NCI-H524 (cell line): ENCODE data around the gene SNX11.

Source experiments
- DNase-seq, 2 experiments: peaks; one replicate each; lab custom pipeline; 2025; lab: John Stamatoyannopoulos, UW

Gene SNX11

GRCh38 chr17:48100160-48100559 lies 7.4 kb upstream of the SNX11 start:
- DNase-seq, result no peak

DNA sequence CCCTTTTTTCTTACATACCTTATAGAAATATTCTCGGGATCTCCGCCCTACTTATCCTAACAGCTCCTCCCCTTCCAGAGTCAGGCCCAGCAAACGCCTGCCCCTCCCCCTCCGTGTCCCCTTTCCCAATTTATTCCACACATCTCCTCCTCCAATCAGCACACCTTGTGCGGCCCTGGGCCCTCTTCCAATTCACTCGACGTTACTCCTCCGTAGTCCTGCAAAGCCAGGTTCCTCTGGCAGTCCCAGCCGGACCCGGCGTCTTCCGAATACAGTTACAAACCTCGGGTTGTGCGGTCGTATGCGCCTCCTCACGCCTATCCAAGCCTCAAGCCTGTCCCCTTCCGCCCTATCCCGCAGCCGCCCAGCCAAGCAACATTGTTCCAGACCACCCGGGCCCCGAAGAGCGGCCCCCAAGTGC lies 7.0 kb upstream of the SNX11 start:
- DNase-seq, result peak; percentile 77 to 80

GRCh38 chr17:48101012-48101720 lies 6.4 kb upstream of the SNX11 start, which contains the start of gene CBX1:
Gene CBX1 (minus strand): TSS chr17:48101478. CDS start chr17:48077004, 24,474 bp downstream.
- DNase-seq, result peak; percentile 97 to 99

- no peak for DNase-seq
Observed at GRCh38 chr17:48102043-48102750, 5.4 kb upstream of the SNX11 start.

DNA sequence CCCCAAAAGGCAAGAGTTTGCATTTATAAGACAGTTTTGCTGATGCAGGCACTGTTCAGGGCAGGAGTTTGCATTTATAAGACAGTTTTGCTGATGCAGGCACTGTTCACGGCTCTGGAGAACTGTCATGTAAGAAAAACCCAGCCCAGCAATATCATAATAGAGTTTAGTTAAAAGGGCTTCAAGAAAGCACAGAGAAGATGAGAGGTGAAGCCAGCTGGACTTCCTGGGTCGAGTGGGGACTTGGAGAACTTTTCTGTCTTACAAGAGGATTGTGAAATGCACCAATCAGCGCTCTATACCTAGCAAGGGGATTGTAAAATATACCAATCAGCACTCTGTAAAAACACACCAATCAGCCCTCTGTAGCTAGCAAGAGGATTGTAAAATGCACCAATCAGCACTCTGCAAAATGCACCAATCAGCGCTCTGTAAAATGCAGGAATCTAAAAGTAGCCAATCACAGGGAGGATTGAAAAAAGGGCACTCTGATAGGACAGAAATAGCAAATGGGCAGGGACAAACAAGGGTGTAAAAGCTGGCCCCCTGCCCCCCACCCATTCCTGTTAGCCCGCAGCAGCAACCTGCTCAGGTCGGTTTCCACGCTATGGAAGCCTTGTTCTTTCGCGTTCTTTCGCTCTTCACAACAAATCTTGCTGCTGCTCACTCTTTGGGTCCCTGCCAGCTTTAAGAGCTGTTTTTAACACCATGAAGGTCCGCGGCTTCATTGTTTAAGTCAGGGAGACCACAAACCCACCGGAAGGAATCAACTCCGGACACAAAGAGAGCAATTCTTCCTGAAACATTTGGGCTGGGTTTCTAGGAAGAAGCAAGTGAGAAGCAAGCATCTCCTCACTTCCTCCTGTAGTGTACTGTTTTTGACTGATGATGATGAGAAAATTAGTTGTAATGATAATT lies 4.5 kb upstream of the SNX11 start:
- DNase-seq, result peak in 1 of 2 experiments; percentile 11

DNA sequence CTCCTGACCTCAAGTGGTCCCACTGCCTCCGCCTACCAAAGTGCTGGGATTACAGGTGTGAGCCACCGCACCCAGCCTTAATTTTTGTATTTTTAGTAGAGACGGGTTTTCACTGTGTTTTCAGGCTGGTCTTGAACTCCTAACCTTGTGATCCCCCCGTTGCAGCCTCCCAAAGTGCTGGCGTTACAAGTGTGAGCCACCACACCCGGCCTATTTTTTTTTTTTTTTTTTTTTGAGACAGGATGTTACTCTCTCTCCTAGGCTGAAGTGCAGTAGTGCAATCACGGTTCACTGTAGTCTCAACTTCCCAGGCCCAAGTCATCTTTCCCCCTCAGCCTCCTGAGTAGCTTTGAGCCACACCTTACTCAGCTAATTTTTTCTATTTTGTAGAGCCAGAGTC lies 3.1 kb upstream of the SNX11 start:
- no peak for DNase-seq

DNA sequence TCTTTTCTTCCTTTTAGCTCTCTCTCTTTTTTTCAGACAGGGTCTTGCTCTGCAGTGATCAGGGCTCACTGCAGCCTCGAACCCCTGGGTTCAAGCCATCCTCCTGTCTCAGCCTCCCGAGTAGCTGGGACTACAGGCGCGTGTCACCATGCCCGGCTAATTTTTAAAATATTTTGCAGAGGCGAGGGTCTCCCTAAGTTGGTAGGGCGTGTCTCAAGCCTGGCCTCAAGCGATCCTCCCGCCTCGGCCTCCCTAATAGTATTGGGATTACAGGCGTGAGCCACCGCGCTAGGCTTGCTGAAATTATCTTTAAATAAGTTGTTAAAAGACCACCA lies 797 bp upstream of the SNX11 start:
- DNase-seq, result no peak

GRCh38 chr17:48110761-48111160 lies 3.2 kb downstream of the SNX11 start:
- no peak for DNase-seq

DNA sequence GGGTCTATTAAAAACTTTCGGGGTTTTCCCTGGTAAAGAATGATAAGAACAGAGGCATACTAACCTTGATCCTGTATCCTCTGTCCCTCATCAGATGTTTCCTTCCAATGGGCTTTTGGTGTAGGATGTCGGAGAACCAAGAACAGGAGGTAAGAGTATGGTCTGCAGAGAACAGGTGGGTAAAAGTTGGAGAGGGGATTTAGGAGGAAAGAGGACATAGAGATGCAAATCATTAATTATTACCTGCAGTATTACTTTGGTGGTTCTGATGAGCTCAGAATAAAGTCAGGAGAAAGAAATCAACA lies 4.3 kb downstream of the SNX11 start:
- no peak for DNase-seq

DNA sequence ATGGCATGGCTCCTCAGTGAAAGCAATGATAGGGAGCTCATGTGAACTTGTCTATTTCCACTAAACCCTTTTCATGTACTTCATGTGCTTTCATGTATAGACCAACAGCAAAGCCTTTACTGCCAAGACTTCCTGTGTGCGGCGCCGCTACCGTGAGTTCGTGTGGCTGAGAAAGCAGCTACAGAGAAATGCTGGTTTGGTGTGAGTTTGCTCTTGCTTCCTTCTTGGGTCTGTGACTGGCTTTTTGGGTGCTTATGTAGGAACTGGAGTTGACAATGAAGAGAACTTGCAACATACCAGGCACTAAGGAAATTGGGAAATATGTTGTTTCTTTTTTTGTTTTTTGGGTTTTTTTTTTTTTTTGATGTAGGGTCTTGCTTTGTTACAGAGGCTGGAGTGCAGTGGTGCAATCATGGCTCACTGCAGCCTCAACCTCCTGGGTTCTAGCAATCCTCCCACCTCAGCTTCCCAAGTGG lies 5.7 kb downstream of the SNX11 start:
- DNase-seq, result no peak

GRCh38 chr17:48121923-48122664 lies 14.5 kb downstream of the SNX11 start:
- no peak for DNase-seq

GRCh38 chr17:48122665-48123045 lies 15.1 kb downstream of the SNX11 start:
- no peak for DNase-seq

DNA sequence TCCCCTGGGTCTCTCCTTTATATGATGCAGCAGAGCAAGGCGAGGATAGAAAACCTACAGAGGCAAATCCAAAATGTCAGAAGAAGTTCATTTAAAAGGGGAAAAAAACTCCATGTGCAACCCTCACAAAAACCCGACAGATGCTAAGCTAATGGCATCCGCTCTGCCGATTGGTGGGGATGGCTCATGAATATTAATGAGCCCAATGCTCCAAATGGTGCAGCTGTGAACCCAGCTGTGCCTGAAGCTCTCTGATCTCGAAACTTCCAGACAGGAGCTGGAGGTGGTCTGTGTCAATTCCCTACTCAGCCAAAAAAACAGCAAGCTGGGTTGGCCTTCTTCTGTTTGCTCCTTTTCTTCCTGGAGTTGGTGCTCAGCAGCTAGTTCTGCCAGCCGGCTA lies 15.5 kb downstream of the SNX11 start:
- peak; percentile 76 to 94 for DNase-seq

- DNase-seq, result no peak
Observed at GRCh38 chr17:48123776-48124388, 16.3 kb downstream of the SNX11 start.

DNA sequence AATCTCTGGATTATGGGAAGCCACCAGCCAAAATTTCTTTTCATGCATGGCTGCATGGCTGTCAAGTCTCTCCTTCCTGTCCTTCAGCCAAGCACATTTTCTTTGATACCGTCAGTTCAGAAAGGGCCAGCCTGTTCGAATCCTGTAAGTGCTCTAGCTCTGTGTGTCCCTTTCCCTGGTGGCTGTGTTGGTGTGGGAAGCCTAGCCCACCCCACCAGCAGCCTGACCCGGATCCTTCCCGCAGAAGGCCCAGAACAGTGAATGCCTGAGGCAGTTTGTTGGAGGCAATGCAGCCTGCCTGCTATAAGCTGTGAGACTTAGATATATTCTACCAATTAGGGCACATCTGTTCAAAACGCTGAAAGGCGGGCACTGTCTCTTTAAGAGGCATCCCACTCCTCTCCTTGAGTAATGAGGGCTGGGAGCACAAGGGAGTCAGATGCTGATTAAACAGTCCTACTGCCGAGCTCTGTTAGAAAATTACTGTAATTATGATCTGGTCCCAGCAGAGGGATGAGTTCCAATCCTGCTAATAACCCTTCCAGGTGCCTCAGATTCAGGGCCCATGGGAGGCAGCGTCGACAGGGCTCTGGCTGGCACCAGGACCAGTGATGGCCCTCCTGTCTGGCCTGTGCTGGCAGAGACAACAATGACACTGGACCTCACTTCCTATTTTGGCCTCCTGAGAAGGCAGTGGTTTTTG lies 18.4 kb downstream of the SNX11 start:
- DNase-seq, result peak in 1 of 2 experiments; percentile 45

DNA sequence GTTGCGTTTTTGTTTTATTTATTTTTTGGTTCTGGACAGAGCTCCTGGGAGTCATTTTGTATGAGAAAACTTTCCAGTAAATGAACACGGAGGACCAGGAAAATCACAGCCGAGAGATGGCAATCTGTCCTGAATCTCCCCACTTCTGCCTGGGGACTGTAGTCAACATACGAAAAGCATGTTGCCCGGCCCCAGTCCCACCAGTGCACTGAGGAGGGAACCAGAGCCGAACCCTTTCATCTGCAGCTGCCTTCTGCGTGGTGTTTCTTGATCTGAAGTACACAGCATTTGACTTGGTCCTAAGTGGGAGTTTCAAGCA lies 18.9 kb downstream of the SNX11 start:
- DNase-seq, result no peak

- peak; percentile 92 to 93 for DNase-seq
Observed at GRCh38 chr17:48127371-48128051, 19.9 kb downstream of the SNX11 start.

DNA sequence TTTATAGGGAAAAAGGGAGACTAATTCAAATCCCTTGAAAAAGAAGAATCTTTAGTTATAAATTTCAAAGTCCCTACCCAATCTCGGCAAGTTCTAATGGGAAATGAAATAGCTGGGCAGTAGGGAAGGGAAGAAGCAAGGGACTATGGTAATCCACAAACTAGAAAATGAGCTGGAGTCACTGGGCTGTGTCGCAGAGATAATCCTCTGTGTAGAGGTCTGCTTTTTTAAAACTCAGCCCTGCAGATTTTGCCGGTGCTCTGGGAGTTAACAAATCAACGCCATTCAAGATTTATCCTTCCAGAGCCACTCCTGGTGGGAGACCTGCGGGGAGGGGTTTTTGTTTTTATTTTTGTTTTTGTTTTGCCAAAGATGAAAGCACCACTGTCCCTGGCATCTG lies 20.8 kb downstream of the SNX11 start:
- DNase-seq, result peak; percentile 35 to 73

DNA sequence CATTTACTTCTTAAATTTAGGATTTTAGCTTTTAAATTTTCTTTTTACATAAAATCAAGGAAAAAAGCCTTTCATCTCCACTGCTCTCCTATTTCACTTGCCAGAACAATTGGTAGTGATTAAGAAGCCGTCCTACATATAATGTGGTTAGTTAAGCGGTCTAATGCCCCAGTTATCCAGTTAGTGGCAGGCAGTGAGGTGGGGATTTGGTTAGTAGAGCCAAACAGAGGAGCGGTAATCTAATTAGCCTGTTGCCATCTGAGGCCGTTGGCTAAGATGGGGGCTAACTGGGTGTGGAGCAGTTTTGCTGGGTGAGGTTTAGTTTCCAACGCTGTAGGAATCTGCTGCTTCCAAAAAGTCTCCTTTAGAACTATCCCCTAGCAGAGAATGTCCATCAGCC lies 22.4 kb downstream of the SNX11 start:
- peak; percentile 63 to 81 for DNase-seq

DNA sequence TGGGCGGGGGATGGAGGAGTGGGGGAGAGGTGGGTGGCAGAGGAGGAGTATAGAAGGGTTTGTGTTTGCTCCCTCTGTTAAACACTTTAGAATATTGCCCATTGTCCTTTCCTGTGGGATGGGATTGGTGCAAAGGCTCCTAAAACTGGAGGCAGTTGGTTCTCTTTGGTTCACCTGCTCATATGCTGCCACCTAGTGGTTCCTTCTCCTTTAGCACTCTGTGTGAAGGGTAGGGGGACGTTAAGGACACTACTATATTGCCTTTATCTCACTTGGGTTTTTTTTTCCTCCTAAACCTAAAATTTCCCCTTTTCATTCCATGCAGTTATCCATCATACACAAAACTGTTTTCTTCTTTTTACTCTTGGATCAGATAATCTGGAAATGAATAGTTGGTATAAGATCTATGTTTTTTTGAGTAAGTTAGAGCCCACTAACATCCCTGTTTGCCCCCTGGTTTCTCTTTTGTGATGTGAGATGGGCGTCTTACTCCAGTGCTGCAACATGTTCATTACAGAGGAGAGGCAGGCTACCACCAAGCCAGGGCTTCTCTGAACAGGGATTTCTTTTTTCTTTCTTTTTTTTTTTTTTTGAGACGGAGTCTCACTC lies 23.8 kb downstream of the SNX11 start:
- DNase-seq, result peak; percentile 85 to 86
